NCI-H2196 treated with DMSO at 0.1 percent for 48 hours (cell line): Measurements from ENCODE around the gene ATXN7L1.
"Not testable (repeated sequence)": the region's sequence is repeated elsewhere in the genome, so short reads cannot be mapped to it uniquely, and the experiment has no call there.

Source experiments
- DNase-seq: peaks from one replicate; lab custom pipeline; 2025; ENCODE audit not compliant: unreplicated experiment; lab: John Stamatoyannopoulos, UW

ATXN7L1 gene

DNA sequence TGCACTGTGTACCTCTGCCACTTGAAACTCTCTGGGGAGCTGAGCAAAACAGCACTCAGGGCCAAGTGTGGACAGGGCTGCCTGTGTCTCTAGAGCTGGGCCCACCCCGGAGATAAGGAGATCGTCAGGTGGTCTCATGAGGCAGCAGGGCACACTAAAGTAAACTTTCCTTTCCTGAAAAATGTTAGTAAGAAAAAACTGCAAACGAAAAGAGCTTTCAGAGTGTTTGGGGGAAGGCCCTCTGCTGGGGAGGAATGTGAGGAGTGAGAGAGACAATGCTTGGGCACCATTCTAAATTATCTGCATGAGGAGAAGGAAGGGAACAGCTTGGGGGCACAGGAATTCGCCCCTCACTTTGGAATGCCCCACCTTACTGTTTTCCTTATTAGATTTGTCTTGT is 127.7 kb downstream of the ATXN7L1 start:
- no peak for DNase-seq

DNA sequence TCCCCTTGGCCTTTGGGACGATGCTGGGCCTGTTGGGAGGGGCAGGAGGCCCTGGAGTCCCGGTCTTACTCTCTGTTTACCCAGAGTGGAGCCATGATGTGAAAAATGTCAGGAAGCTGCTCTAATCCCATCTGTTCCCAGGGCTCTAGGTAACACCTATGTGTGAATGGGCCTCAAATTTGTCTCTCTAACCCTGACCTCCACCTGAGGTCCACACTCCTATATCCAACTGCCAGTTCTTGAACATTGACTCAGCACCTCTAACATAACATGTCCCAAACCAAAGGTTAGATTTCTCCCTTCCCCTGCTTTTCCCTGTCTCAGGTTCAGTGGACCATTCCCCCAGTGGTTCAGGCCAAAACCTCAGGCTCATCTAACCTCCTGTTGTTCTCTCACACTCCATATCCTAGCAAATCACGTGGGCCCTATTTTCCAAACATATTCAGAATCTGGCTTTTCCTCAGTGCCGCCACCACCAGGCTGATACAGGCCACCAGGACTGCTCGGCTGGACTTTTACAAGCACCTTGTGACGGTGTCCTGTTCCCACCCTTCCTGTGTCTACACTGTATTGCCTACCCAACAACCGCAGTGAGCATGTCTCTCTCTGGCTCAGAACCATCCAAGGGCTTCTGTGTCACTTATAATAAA is 130.6 kb downstream of the ATXN7L1 start:
- no peak for DNase-seq

DNA sequence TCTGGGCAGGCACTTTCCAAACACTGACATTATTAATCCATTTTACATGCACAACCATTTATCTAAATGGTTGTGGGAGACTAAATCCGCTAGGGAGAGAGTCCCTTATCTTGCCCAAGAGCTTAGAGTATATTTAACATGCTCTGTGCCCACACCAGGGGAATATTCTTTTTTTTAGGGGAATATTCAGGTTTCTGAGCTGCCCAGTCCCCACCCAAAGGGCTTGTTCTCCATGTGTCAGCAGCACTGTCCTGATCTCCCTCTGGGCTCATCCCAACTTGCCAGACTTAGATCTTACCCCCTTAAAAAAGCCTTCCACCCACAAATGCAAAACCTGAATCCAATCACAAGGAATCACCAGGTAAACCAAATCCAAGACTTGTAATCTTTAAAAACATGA is 132.1 kb downstream of the ATXN7L1 start:
- DNase-seq: no peak

DNA sequence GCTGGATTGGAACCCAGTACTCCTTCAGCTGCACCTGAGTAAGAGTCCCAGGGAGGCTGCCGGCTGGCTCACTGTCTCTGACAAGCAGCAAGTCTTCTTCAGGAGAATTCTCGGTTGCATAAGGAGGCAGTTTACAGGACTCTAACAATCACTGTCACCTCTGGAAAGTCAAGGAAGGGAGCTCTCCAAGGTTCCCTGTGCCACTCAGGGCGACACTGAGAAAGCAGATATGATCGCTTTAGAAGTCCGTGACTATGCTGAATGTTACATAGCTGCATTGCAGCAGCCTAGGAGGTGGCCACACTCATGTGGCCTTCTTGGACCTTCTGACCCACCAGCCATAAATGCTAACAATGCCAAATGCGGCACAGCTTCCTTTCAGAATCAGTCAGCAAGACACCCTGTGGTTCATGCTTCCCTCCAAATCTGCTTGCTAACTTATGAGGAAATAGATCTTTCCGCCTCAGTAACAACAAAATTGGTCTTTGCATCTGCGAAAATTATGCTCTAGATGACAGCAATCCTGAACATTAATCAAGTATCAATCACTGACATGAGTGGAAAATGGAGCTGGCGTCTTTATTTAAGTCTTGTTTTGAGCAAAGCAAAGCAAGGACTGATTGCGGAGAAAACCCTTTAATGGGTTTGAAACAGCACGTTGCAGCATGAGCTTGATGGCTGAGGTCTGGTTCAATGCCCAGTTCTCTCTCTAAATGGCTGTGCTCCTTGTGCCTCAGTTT is 132.9 kb downstream of the ATXN7L1 start:
- no peak for DNase-seq

DNA sequence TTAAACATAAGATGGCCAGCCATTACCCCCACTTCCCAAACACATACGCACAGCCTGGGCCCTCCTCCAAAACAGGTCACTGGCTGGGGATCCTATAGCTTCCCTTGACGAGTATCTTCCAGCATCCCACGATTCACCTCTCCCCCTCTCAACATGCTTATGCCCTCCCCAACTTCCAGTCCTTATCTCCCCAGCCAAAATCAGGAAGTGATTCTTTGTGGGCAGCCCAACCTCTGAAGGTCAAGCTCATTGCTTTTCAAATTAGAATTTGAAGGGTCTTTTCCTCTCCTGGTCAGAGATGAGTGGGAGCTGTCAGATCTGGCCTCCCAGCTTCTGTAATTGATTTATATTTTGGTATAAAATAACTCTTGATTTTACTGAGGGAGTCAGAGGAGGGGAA is 133.6 kb downstream of the ATXN7L1 start:
- no peak for DNase-seq

DNA sequence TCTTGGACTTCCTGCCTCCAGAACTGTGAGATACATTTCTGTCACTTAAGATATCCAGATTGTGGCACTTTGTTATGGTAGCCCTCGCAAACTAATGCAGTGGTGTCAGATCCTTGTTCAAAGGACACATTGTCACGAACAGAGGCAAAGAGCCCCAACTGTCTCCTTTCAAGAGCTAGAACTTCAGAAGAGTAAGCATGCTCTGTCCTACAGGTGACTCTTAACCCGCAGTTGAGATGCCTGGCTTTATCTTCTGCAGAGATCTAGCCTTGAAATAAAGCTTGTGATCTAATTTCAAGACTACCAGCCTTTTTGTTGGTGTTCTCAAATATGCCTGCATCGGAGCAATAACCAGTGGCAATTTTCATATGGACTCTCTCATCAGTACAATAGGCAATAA is 134.4 kb downstream of the ATXN7L1 start:
- no peak for DNase-seq

DNA sequence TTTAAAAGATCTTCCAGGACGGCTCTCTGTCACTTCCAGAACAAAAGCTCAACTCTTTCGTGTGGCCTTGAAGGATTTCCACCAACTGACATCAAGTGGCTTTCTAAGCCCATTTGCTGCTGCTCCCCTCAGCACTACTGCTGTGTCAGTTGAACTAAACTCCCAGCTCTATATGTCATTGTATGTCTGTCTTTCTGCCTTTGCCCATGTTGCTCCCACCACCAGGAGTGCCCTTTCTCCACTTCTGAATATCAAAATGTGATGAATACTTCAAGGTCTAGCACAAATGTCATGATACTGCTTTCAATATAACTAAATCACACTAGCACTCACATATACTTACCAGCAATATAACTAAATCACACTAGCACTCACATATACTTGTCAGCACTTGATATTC is 138.3 kb downstream of the ATXN7L1 start:
- no peak for DNase-seq

DNA sequence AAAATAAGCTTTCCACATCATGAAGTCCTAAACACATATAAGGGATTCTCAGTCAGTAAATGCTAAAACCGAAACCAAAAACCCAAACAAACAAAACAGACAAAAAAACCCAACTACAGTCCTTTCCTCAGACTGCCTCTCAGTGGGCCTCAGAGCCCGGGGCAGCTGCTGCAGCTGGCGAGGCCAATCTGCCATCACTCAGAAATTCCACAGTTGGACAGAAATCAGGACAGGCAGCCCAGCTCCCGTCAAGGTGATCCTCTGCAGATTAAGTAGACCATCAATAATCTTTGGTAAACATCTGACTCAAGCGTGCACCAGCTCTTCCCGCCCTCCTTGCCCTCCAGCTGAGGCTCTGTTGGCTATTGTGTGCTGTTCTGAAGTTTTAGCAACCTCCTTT is 142.2 kb downstream of the ATXN7L1 start:
- no peak for DNase-seq

DNA sequence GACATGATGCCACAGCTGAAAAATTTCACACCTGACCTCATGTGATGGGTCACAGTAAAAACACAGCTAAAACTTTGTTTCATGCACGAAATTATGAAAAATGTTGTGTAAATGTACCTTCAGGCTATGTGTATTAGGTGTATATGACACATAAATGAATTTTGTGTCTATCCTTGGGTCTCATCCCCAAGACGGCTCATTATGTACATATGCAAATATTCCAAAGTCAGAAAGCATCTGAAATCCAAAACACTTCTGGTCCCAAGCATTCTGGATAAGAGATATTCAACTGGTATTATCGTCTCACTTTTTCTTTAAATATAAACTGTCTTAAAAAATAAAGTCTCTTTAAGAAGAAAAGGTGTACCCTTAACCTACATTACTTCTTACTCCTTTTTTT is 145.4 kb downstream of the ATXN7L1 start:
- no peak for DNase-seq

DNA sequence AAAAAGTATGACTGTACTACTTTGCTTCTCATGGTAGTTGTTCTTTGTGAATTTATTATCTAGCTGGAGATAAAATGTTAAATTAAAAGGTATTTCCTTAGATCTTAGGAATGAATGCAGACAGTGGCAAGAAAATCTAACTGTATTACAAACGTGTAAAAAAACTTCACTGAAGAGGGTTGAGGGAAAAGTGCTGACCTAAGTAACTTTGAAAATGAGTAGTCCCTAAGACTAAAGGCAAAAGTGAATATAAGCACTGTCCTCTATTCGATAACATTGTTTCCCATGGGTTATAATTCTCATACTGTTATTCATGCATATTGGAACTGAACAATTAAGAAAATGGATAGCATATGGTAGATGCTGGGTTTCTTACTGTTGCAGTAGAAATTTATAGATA is 148.4 kb downstream of the ATXN7L1 start:
- DNase-seq: no peak

DNA sequence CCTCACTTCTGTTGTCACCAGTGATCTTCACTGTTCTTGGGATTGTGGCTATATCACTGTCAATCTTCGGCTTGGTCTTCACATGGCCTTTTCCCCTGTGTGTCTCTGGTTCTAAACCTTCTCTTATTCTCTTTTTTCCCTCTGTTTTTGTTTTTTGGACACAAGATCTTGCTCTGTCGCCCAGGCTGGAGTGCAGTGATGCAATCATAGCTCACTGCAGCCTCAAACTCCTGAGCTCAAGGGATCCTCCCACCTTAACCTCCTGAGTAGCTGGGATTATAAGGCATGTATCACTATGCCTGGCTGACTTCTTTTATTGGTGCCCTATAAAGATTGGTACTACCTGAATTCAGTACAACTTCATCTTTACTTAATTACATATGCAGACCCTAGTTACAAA is 151.7 kb downstream of the ATXN7L1 start:
- no peak for DNase-seq

DNA sequence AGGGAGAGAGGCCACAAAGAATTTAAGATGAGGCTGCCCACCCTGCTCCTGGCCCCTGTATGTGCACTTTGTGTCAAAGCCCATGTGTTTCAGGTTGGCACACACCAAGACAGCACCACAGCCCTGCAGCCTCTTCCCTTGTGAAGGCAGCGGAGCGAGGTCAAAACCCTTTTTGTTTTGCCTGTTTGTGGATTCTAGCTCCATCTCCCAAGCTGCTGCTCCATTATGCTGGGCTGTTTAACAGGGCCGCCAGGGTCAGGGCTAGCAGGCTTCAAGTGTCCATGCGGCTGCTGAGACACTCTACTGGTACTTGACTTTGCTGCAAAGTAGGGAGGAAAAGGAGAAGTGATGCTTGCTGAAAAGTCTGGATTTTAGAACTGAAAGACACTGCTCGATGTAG is 152.8 kb downstream of the ATXN7L1 start:
- DNase-seq: no peak

DNA sequence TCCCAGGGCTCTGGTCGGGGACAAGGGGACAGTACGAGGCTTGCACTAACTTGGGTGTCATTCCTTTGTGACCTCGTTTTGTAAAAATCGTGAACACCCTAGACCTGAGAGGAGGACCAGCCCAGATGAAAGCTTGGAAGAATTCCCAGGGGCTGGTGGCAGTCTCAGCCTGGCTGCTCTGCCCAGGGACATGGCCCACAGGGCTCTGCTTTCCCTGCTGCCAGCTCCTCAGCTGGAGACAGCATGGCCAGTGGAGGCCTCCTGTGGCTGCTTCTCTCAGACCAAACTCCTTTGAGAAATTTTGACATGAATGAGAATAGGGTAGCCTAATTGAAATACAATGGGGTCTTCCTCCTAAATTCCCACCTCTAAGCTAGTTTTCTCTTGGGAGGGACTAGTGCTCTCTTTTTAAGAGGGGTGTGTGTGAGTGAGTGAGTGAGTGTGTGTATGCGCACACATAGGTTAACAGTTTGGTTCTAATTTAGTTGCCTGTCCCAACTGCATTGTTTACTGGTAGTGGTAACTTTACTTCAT is 154.8 kb downstream of the ATXN7L1 start:
- DNase-seq: no peak

DNA sequence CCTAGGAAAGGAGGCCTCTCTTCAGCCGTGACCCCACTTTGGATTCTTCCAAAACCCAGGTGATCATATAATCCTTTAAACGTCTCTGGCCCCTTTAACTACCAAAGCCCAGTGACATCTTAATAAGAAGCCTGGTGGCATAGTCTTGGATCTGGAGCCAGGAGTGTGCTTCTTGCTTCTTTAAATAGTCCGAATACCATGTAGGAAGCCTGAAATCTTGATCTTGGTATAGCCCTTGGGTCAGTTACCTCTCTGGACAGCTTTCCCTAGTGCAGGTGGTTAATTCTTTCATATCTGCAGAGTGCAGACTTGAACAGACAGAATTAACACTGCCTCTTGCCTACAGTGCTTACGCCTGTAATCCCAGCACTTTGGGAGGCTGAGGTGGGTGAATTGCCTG is 156.5 kb downstream of the ATXN7L1 start:
- DNase-seq: no peak

DNA sequence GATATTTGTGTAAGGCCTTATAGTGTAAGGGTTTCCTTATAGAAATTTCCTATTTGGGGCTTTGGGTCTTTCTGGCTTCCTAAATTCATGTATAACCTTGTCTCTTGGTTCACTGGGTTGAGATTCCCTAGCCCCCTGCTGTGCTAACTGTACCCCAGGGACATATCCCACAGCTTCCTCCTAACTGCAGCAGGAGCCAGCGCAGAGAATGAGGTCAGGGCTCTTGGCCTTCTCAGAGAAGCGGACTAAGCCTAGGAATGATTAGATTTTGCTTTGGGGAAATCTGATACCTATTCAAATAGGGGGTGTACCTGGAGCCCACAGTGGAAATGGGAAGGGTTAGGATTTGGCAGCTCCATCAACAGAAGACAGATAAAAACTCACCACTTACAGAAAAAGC is 157.0 kb downstream of the ATXN7L1 start:
- no peak for DNase-seq

DNA sequence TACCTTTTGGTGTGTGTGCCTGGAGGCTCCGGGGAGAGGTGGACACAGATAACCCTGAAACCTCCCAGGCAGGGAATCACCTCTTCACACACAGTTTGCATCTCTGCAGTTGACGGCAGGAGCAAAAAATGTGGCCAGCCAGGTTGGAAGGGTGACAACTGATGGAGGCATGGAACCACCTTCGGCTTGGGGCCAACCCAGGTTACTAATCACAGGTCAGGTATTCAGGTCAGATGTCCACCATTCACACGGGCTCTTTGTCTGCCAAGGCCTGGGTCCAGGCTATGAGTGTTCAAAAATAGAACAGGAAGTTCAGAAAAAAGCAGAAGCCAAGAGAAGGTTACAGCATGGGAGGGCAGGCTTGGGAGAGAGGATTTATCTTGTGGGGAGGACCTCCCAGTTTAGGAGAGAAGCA is 157.9 kb downstream of the ATXN7L1 start:
- DNase-seq: peak; percentile 66

DNA sequence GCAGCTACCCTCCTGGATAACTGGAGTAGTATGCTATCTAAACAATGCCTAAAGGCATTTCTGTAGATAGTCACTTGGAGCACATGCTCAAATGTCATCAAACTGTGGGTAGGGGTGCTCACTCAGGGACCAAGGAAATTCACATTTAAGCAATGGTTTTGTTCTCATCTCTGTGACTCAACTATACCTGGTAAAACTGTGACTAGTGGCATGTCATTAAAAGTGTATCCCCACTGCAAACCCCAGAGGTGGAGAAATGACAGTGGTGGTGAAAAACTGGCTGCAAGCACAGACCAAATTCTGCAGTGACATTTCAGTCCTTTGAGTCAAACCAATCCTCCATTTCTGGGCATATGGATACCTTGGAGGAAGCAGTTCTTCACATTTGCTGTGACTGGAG is 160.9 kb downstream of the ATXN7L1 start:
- DNase-seq: no peak

DNA sequence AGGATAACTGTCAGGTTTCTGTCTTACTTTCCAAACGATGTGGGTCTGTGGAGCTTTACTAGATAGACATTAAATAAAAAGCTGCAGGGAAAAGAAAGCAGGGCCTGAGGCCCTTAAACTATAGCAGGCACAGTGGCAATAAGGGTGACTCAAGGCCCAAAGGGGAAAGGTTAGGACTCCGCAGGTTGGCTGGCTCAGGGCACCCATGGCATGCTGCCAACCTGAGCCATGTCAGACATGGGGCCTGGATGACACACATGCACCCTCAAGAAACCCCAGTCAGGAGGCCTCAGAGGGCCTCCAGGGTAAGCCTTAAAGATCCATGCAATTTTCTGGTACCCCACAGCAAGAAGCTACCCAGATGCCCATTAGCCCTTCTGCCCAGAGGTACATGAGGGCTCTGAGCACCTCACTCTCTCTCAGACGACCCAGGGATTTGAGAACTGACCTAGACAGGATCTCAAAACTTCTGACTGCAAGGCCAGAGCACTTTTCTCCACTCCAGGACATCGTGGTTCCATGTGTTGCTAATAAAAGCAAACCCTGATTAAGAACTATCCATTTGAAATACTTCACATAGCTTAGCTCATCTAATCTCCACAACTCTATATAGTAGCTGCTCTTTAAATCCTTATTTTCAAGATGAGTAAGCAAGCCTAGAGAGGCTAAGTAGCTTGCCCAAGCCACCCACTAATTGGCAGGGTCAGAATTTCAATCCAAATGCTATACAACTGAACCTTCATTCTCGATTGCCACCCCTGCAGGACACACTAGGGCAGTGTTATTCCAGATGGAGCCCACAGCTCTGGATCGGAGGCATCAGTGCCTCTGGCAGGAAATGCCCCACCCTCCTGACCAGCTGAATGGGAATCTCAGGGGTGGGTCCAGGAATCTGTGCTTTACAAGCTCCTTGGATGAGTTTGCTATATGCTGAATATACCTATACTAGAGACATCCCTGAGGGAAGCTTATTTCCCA is 162.6 kb downstream of the ATXN7L1 start:
- DNase-seq: no peak

DNA sequence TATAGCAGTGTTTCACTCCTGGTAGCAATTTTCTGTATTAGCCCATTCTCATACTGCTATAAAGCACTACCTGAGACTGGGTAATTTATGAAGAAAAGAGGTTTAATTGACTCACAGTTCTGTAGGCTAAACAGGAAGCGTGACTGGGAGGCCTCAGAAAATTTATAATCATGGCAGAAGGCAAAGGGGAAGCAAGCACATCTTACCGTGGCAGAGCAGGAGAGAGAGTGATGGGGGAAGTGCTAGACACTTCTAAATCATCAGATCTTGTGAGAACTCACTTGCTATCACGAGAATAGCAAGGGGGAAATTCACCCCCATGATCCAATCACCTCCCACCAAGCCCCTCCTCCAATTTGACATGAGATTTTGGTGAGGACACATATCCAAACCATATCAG is 163.5 kb downstream of the ATXN7L1 start:
- DNase-seq: no peak

DNA sequence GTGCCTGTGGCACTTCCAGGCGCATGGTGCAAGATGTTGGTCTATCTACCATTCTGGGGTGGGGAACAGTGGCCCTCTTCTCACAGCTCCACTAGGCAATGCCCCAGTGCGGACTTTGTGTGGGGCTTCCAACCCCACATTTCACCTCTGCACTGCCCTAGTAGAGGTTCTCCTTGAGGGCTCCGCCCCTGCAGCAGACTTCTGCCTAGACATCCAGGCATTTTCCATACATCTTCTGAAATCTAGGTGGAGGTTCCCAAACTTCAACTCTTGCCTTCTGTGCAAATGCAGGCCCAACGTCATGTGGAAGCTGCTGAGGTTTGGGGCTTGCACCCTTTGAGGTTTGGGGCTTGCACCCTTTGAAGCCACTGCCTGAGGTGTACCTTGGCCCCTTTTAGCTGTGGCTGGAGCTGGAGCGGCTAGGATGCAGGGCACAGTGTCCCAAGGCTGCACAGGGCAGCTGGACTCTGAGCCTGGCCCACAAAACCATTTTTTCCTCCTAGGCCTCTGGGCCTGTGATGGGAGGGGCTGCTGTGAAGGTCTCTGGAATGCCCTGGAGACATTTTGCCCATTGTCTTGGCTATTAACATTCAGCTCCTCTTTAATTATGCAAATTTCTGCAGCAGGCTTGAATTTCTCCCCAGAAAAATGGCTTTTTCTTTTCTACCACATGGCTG is 164.5 kb downstream of the ATXN7L1 start:
- DNase-seq: no peak

DNA sequence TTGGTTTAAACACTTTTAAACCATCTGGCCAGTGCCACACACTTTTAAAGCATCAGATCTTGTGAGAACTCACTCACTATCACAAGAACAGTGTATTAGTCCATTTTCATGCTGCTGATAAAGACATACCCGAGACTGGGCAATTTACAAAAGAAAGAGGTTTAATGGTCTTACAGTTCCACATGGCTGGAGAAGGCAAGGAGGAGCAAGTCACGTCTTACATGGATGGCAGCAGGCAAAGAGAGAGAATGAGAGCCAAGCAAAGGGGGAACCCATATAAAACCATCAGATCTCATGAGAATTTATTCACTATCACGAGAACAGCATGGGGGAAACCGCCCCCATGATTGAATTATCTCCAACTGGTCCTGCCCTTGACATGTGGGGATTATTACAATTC is 165.7 kb downstream of the ATXN7L1 start:
- DNase-seq: not testable (repeated sequence)
